Stimulated activated memory B cell treated with anti-CD40 and anti-IgM and Interleukin-4, amounts not matched to agents 10 μg/mL and 1 μg/mL and 100 μg/mL, for 72 hours (primary cell): ENCODE results near the gene HEPACAM2.

Experiments used
- ATAC-seq: fragments of 150-1000 bp; cut with Tn5 transposase; 2 replicates; pipeline ENCODE4 v1.10.0; 2021
- H3K27ac Mint-ChIP-seq: one replicate; pipeline ENCODE4 v1.8.0; 2022; ENCODE audit warnings: mild to moderate bottlenecking, mixed read lengths
- H3K27me3 Mint-ChIP-seq: one replicate; pipeline ENCODE4 v1.8.0; 2022; ENCODE audit warnings: mixed read lengths
- H3K36me3 Mint-ChIP-seq: one replicate; pipeline ENCODE4 v1.8.0; 2022; ENCODE audit warnings: mixed read lengths
- H3K4me1 Mint-ChIP-seq: one replicate; pipeline ENCODE4 v1.8.0; 2022; ENCODE audit warnings: mixed read lengths
- H3K4me3 Mint-ChIP-seq: one replicate; pipeline ENCODE4 v1.8.0; 2022; ENCODE audit warnings: mild to moderate bottlenecking, moderate library complexity, mixed read lengths
- H3K9me3 Mint-ChIP-seq: one replicate; pipeline ENCODE4 v1.8.0; 2022; ENCODE audit warnings: mixed read lengths

HEPACAM2 gene

GRCh38 chr7:93226310-93226709 lies at the start of gene HEPACAM2:
Gene HEPACAM2 (minus strand): TSS chr7:93226469.
- no peak within 1 kb of the TSS for H3K27ac Mint-ChIP-seq
- ATAC-seq = no peak
- H3K36me3 Mint-ChIP-seq = no peaks in the 10 kb centered on the region

GRCh38 chr7:93265220-93265619 lies 39.0 kb upstream of the HEPACAM2 start:
- H3K4me1 Mint-ChIP-seq = peaks cover 11% of the 10 kb centered on the region
- H3K27me3 Mint-ChIP-seq = no peaks in the 10 kb centered on the region
- no peak overlapping the region for H3K27ac Mint-ChIP-seq
- no peak for ATAC-seq
- peaks cover 32% of the 10 kb centered on the region for H3K36me3 Mint-ChIP-seq
- H3K9me3 Mint-ChIP-seq = no peaks in the 10 kb centered on the region
- no peak overlapping the region for H3K4me3 Mint-ChIP-seq

More at GRCh38 chr7:93226310-93226709, at the start of gene HEPACAM2:
- no peak within 1 kb of the TSS for H3K4me3 Mint-ChIP-seq
- peaks cover 8% of the 10 kb centered on the region for H3K4me1 Mint-ChIP-seq
- H3K9me3 Mint-ChIP-seq = no peaks in the 10 kb centered on the region
- no peaks in the 10 kb centered on the region for H3K27me3 Mint-ChIP-seq

DNA sequence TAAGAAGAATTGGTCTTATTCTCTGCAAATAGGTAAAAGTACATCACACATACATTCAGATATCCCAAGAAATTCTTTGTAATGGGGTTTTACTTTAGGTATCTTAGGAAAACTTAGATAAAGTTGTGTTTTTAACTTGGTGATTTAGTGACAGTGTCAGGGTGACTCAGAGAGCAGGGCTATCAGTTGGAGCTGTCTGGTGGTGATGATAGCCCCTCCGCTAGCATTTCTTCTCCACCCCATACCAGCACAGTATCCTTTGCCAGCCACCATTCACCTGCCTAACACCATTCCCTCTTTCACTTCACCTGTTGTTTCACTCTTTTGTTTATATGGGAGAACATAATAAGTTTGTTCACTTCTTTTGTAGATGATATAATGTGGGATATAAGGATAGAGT lies 36.3 kb upstream of the HEPACAM2 start:
- Mint-ChIP-seq H3K36me3 (peaks cover 18% of the 10 kb centered on the region), H3K4me3 (no peak overlapping the region), H3K27ac (no peak overlapping the region), H3K4me1 (no peaks in the 10 kb centered on the region), H3K27me3 (no peaks in the 10 kb centered on the region), H3K9me3 (no peaks in the 10 kb centered on the region)
- no peak for ATAC-seq

DNA sequence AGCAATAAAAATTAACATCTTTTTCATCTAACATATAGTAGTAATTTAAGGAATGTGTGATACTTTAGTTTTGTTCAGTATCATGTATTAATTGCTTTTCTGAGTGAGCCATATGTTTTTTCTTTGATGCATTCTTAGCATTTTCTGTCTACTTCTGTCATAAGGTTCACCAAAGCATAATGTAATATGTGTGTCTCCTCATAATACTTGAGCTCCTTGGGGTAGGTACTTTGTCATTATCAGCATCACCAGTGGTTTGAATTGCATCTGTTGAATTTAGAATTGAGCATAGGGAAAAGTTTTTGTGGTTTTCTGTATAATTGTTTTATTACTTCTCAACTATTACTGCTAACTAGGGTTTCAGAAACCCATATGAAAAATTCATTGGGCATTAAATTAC lies 32.4 kb upstream of the HEPACAM2 start:
- no peak for ATAC-seq
- H3K27ac Mint-ChIP-seq = no peak overlapping the region
- H3K9me3 Mint-ChIP-seq = no peaks in the 10 kb centered on the region
- no peaks in the 10 kb centered on the region for H3K27me3 Mint-ChIP-seq
- peaks cover 21% of the 10 kb centered on the region for H3K36me3 Mint-ChIP-seq
- H3K4me1 Mint-ChIP-seq = no peaks in the 10 kb centered on the region
- no peak overlapping the region for H3K4me3 Mint-ChIP-seq

- Mint-ChIP-seq H3K9me3 (no peaks in the 10 kb centered on the region), H3K27me3 (no peaks in the 10 kb centered on the region), H3K4me3 (no peak overlapping the region), H3K36me3 (peaks cover 19% of the 10 kb centered on the region), H3K27ac (no peak overlapping the region), H3K4me1 (peaks cover 22% of the 10 kb centered on the region)
- no peak for ATAC-seq
Measured at GRCh38 chr7:93249491-93250148, 23.4 kb upstream of the HEPACAM2 start.

GRCh38 chr7:93245525-93246432 lies 19.5 kb upstream of the HEPACAM2 start:
- Mint-ChIP-seq H3K27ac (no peak overlapping the region), H3K27me3 (no peaks in the 10 kb centered on the region), H3K9me3 (no peaks in the 10 kb centered on the region), H3K36me3 (peaks cover 11% of the 10 kb centered on the region), H3K4me1 (peaks cover 23% of the 10 kb centered on the region), H3K4me3 (no peak overlapping the region)
- no peak for ATAC-seq

DNA sequence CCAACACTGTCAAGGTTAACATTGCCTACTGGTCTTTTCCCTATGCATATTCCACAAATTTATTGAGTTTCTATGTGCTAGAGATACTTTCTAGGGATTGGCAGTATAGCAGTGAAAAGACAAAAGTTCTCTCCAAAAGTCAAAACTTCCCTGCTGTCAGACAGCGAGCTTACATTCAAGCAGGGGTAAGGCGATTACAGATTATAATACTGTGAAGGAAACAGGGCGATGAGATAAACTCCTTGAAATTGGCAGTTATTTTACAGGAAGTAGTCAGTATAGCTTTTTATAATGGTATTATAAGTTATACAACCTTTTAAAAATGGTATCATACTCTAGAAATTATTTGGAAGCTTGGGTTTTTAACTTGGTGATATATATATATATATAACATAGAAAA lies 15.8 kb upstream of the HEPACAM2 start:
- H3K4me1 Mint-ChIP-seq = peaks cover 23% of the 10 kb centered on the region
- peaks cover 6% of the 10 kb centered on the region for H3K36me3 Mint-ChIP-seq
- no peaks in the 10 kb centered on the region for H3K9me3 Mint-ChIP-seq
- no peak for ATAC-seq
- H3K4me3 Mint-ChIP-seq = no peak overlapping the region
- H3K27me3 Mint-ChIP-seq = no peaks in the 10 kb centered on the region
- H3K27ac Mint-ChIP-seq = no peak overlapping the region

DNA sequence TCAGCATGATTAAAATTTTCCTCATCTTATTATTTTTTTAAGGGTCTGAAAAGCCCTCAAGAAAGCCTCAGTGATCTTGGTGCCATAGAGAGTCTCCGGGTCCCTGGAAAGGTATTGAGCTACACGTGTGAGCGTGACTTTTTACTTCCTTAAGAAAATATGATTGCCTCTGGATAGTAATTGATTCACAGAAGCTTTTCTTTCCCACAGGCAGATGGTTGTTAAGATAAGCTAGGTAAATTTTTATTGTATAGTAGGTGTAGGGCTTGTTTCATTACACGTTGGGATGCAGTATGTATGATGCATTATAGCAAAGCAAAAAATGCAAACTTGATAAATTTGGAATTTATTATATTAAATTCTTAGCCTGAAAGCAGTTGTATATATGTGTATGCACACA lies 13.6 kb upstream of the HEPACAM2 start:
- H3K27ac Mint-ChIP-seq = peak overlapping the region; percentile 26
- H3K4me1 Mint-ChIP-seq = peaks cover 17% of the 10 kb centered on the region
- no peak overlapping the region for H3K4me3 Mint-ChIP-seq
- no peaks in the 10 kb centered on the region for H3K27me3 Mint-ChIP-seq
- no peak for ATAC-seq
- H3K36me3 Mint-ChIP-seq = peaks cover 2% of the 10 kb centered on the region
- H3K9me3 Mint-ChIP-seq = no peaks in the 10 kb centered on the region

DNA sequence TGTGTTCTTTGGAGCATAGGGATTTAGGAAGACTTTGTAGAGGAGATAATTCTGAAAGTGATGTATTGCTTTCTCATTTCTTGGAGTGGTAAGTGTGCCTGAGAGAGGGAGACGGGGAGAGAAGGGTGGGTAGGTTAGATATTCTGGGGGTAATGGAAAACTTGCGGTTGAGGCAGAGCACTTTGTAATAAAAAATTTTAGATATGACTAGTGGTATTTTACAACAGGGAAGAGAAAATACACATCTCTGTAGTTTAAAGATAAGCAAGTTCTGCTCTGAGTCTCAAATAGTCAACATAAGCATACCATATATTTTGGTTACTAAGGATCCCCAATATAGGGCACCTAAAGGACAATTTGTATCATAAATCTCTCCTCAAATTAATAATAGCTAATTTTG lies 12.5 kb upstream of the HEPACAM2 start:
- Mint-ChIP-seq H3K27me3 (no peaks in the 10 kb centered on the region), H3K27ac (peak overlapping the region; percentile 11), H3K9me3 (no peaks in the 10 kb centered on the region)

DNA sequence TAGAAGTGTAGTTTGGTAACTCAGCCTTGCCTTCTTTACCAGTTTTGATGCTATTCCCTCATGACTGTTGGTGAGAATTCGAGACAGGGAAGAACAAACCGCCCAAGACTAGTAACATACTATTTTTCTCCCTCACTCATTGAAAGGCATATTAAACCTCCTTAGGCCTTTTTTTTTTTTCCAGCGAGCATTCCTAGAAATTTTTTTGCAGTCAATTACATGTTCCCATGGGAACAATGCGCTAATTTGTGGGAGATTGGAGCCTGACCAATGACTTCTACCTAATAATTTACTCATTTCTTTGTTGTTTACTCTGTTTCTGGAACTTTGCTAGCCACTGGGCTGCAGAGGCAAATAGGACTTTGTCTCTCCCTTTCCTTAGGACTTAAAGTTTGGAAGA lies 11.9 kb upstream of the HEPACAM2 start:
- peaks cover 14% of the 10 kb centered on the region for H3K4me1 Mint-ChIP-seq
- no peaks in the 10 kb centered on the region for H3K9me3 Mint-ChIP-seq
- no peak for ATAC-seq
- no peaks in the 10 kb centered on the region for H3K36me3 Mint-ChIP-seq
- no peaks in the 10 kb centered on the region for H3K27me3 Mint-ChIP-seq
- no peak overlapping the region for H3K4me3 Mint-ChIP-seq
- H3K27ac Mint-ChIP-seq = peak overlapping the region; percentile 11

More for the DNA sequence above, 12.5 kb upstream of the HEPACAM2 start:
- no peak for ATAC-seq
- no peak overlapping the region for H3K4me3 Mint-ChIP-seq
- H3K36me3 Mint-ChIP-seq = no peaks in the 10 kb centered on the region
- H3K4me1 Mint-ChIP-seq = peaks cover 14% of the 10 kb centered on the region

GRCh38 chr7:93235541-93235940 lies 9.3 kb upstream of the HEPACAM2 start:
- no peaks in the 10 kb centered on the region for H3K9me3 Mint-ChIP-seq
- H3K4me3 Mint-ChIP-seq = no peak overlapping the region
- no peak overlapping the region for H3K27ac Mint-ChIP-seq
- no peaks in the 10 kb centered on the region for H3K36me3 Mint-ChIP-seq
- H3K4me1 Mint-ChIP-seq = peaks cover 14% of the 10 kb centered on the region
- no peaks in the 10 kb centered on the region for H3K27me3 Mint-ChIP-seq
- ATAC-seq = no peak

- no peaks in the 10 kb centered on the region for H3K36me3 Mint-ChIP-seq
- H3K4me1 Mint-ChIP-seq = peaks cover 10% of the 10 kb centered on the region
- H3K27me3 Mint-ChIP-seq = no peaks in the 10 kb centered on the region
- peak overlapping the region; percentile 82 for H3K27ac Mint-ChIP-seq
- H3K9me3 Mint-ChIP-seq = no peaks in the 10 kb centered on the region
- peak overlapping the region; percentile 91 for H3K4me3 Mint-ChIP-seq
- ATAC-seq = no peak
Measured at GRCh38 chr7:93232673-93233018, 6.4 kb upstream of the HEPACAM2 start.

- peaks cover 8% of the 10 kb centered on the region for H3K4me1 Mint-ChIP-seq
- peak within 1 kb of the TSS; percentile 82 for H3K27ac Mint-ChIP-seq
- peak within 1 kb of the TSS; percentile 91 for H3K4me3 Mint-ChIP-seq
- no peaks in the 10 kb centered on the region for H3K9me3 Mint-ChIP-seq
- H3K27me3 Mint-ChIP-seq = no peaks in the 10 kb centered on the region
- no peaks in the 10 kb centered on the region for H3K36me3 Mint-ChIP-seq
- peak; percentile 100 for ATAC-seq
Measured at GRCh38 chr7:93231799-93232672, 5.8 kb upstream of the HEPACAM2 start, which contains the start of gene VPS50. Gene VPS50 (plus strand): TSS chr7:93232366. CDS start chr7:93232468, 102 bp downstream.

- ATAC-seq = no peak
- Mint-ChIP-seq H3K27ac (peak overlapping the region; percentile 82), H3K4me3 (peak overlapping the region; percentile 91), H3K4me1 (peaks cover 8% of the 10 kb centered on the region), H3K36me3 (no peaks in the 10 kb centered on the region), H3K27me3 (no peaks in the 10 kb centered on the region), H3K9me3 (no peaks in the 10 kb centered on the region)
Measured at GRCh38 chr7:93231259-93231658, 5.0 kb upstream of the HEPACAM2 start.

- no peak for ATAC-seq
- no peaks in the 10 kb centered on the region for H3K36me3 Mint-ChIP-seq
- H3K9me3 Mint-ChIP-seq = no peaks in the 10 kb centered on the region
- H3K4me3 Mint-ChIP-seq = no peak overlapping the region
- peaks cover 8% of the 10 kb centered on the region for H3K4me1 Mint-ChIP-seq
- H3K27me3 Mint-ChIP-seq = no peaks in the 10 kb centered on the region
- peak overlapping the region; percentile 49 for H3K27ac Mint-ChIP-seq
Measured at GRCh38 chr7:93228302-93228701, 2.0 kb upstream of the HEPACAM2 start.
